ENCODE results near the gene TMEM178B.

Gene TMEM178B

GRCh38 chr7:141160246-141160860, 86.5 kb downstream of the TMEM178B start:
- Histone ChIP-seq H3K4me3 (ENCODE audit: low read length) (no peak overlapping the region), H3K36me3 (ENCODE audit: control insufficient read depth, low read length) (no peaks in the 10 kb centered on the region), H3K9me2 (replicated peaks; ENCODE audit: control insufficient read depth, low read length) (no peaks in the 10 kb centered on the region)

GRCh38 chr7:141161550-141162535, 88.0 kb downstream of the TMEM178B start:
- Histone ChIP-seq H4K20me1 (ENCODE audit: control insufficient read depth, insufficient read depth, low read depth, low read length) (no peaks in the 10 kb centered on the region), H3K4me2 (ENCODE audit: low read length) (no peak overlapping the region), H3K4me1 (ENCODE audit: control insufficient read depth, low read length) (no peaks in the 10 kb centered on the region), H3K9me2 (replicated peaks; ENCODE audit: control insufficient read depth, low read length) (no peaks in the 10 kb centered on the region), H3K27ac (ENCODE audit: low read depth, low read length) (no peak overlapping the region), H3F3A (ENCODE audit: control insufficient read depth, insufficient read depth) (no peaks in the 10 kb centered on the region), H3K4me3 (ENCODE audit: low read length) (no peak overlapping the region), H3K36me3 (ENCODE audit: control insufficient read depth, low read length) (no peaks in the 10 kb centered on the region), H3K27me3 (ENCODE audit: control insufficient read depth, low read length) (no peaks in the 10 kb centered on the region), H3K79me2 (ENCODE audit: control insufficient read depth, low read length) (no peaks in the 10 kb centered on the region), H3K9me3 (ENCODE audit: control insufficient read depth, insufficient read depth, low read length) (peaks cover 3% of the 10 kb centered on the region; the same call in 1 of the 2 replicates)
- no peak for TF ChIP-seq CTCF (IDR thresholded peaks at IDR 0.05; ENCODE audit: low read depth, low read length, poor library complexity, severe bottlenecking)
- TF ChIP-seq EZH2phosphoT487 (IDR thresholded peaks at IDR 0.05; ENCODE audit: borderline replicate concordance, low read length): no peak

More at GRCh38 chr7:141160246-141160860, 86.5 kb downstream of the TMEM178B start:
- Histone ChIP-seq H3K27me3 (ENCODE audit: control insufficient read depth, low read length) (no peaks in the 10 kb centered on the region), H3K27ac (ENCODE audit: low read depth, low read length) (no peak overlapping the region), H3K4me1 (ENCODE audit: control insufficient read depth, low read length) (no peaks in the 10 kb centered on the region), H3K79me2 (ENCODE audit: control insufficient read depth, low read length) (no peaks in the 10 kb centered on the region), H3K4me2 (ENCODE audit: low read length) (no peak overlapping the region), H4K20me1 (ENCODE audit: control insufficient read depth, insufficient read depth, low read depth, low read length) (no peaks in the 10 kb centered on the region), H3K9me3 (ENCODE audit: control insufficient read depth, insufficient read depth, low read length) (peaks cover 3% of the 10 kb centered on the region; the same call in 1 of the 2 replicates), H3F3A (ENCODE audit: control insufficient read depth, insufficient read depth) (no peaks in the 10 kb centered on the region)
- TF ChIP-seq EZH2phosphoT487 (IDR thresholded peaks at IDR 0.05; ENCODE audit: borderline replicate concordance, low read length) (no peak), CTCF (IDR thresholded peaks at IDR 0.05; ENCODE audit: low read depth, low read length, poor library complexity, severe bottlenecking) (no peak)

- Histone ChIP-seq H3K4me2 (ENCODE audit: low read length) (no peak overlapping the region), H4K20me1 (ENCODE audit: control insufficient read depth, insufficient read depth, low read depth, low read length) (no peaks in the 10 kb centered on the region), H3F3A (ENCODE audit: control insufficient read depth, insufficient read depth) (no peaks in the 10 kb centered on the region), H3K9me2 (replicated peaks; ENCODE audit: control insufficient read depth, low read length) (no peaks in the 10 kb centered on the region), H3K79me2 (ENCODE audit: control insufficient read depth, low read length) (no peaks in the 10 kb centered on the region), H3K36me3 (ENCODE audit: control insufficient read depth, low read length) (no peaks in the 10 kb centered on the region), H3K27ac (ENCODE audit: low read depth, low read length) (no peak overlapping the region), H3K4me3 (ENCODE audit: low read length) (no peak overlapping the region), H3K9me3 (ENCODE audit: control insufficient read depth, insufficient read depth, low read length) (peaks cover 3% of the 10 kb centered on the region; the same call in 1 of the 2 replicates), H3K27me3 (ENCODE audit: control insufficient read depth, low read length) (no peaks in the 10 kb centered on the region), H3K4me1 (ENCODE audit: control insufficient read depth, low read length) (no peaks in the 10 kb centered on the region)
- no peak for TF ChIP-seq EZH2phosphoT487 (IDR thresholded peaks at IDR 0.05; ENCODE audit: borderline replicate concordance, low read length)
- no peak for TF ChIP-seq CTCF (IDR thresholded peaks at IDR 0.05; ENCODE audit: low read depth, low read length, poor library complexity, severe bottlenecking)
These were observed 91.7 kb downstream of the TMEM178B start for GRCh38 chr7:141165521-141165920.

Measured in DOHH2 (cell line).